ENCODE measurements around the gene CAPN2.
"Not testable (repeated sequence)": the region's sequence is repeated elsewhere in the genome, so short reads cannot be mapped to it uniquely, and the experiment has no call there.

GRCh38 chr1:223809905-223810304, 97.6 kb downstream of the CAPN2 start:
- TF ChIP-seq EZH2phosphoT487 (IDR thresholded peaks at IDR 0.05; ENCODE audit: low read length); EZH2 (optimal IDR thresholded peaks at IDR 0.05; ENCODE audit: low read depth, low read length): not testable (repeated sequence)
- TF ChIP-seq, protein P1, sequence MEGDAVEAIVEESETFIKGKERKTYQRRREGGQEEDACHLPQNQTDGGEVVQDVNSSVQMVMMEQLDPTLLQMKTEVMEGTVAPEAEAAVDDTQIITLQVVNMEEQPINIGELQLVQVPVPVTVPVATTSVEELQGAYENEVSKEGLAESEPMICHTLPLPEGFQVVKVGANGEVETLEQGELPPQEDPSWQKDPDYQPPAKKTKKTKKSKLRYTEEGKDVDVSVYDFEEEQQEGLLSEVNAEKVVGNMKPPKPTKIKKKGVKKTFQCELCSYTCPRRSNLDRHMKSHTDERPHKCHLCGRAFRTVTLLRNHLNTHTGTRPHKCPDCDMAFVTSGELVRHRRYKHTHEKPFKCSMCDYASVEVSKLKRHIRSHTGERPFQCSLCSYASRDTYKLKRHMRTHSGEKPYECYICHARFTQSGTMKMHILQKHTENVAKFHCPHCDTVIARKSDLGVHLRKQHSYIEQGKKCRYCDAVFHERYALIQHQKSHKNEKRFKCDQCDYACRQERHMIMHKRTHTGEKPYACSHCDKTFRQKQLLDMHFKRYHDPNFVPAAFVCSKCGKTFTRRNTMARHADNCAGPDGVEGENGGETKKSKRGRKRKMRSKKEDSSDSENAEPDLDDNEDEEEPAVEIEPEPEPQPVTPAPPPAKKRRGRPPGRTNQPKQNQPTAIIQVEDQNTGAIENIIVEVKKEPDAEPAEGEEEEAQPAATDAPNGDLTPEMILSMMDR (IDR thresholded peaks at IDR 0.05; ENCODE audit: low read length) = not testable (repeated sequence)
